Thoracic aorta (tissue), 2 donors: ENCODE data around the gene UBE2L3. TPM values are rescaled to one million over a fixed set of nuclear protein-coding genes. Genes with fewer than 3 reads are reported as not detected.
"Not testable (repeated sequence)": the region's sequence is repeated elsewhere in the genome, so short reads cannot be mapped to it uniquely, and the experiment has no call there.

Experiments used
- ATAC-seq: fragments of 150-250 bp; one replicate; pipeline ENCODE4 v1.8.0; 2017; ENCODE audit warnings: low read depth; ENCODE audit not compliant: insufficient number of reproducible peaks, low FRiP score
- DNase-seq: peaks from one replicate; pipeline ENCODE4 v3.0.0-alpha.2; 2020; ENCODE audit warnings: low spot score
- H3K27ac ChIP-seq, 2 donors: fragments of 200-600 bp; sonication (generic); 1 replicate in 1 of 2; 2 replicates in 1 of 2; pipeline ENCODE4 v1.5.1; 2016; ENCODE audit warnings: mild to moderate bottlenecking in 2 of 2, moderate library complexity in 2 of 2
- H3K27me3 ChIP-seq: fragments of 200-600 bp; sonication (generic); replicated peaks from 2 replicates; pipeline ENCODE4 v1.6.0; 2016; ENCODE audit warnings: mild to moderate bottlenecking; ENCODE audit not compliant: insufficient read depth
- H3K36me3 ChIP-seq: fragments of 200-600 bp; sonication (generic); one replicate; pipeline ENCODE4 v1.5.1; 2016
- H3K4me1 ChIP-seq, 2 donors: fragments of 200-600 bp; sonication (generic); 1 replicate in 1 of 2; 2 replicates in 1 of 2; pipeline versions ENCODE4 v1.5.1 to v1.6.0; 2016; ENCODE audit warnings: low read depth in 2 of 2, mild to moderate bottlenecking in 1 of 2; ENCODE audit not compliant: control insufficient read depth in 1 of 2
- H3K4me3 ChIP-seq: fragments of 200-600 bp; sonication (generic); 2 replicates; pipeline ENCODE4 v1.5.1; 2016; ENCODE audit warnings: mild to moderate bottlenecking
- H3K9me3 ChIP-seq: fragments of 200-600 bp; sonication (generic); 2 replicates; pipeline ENCODE4 v1.5.1; 2016
- CTCF ChIP-seq: fragments of 200-600 bp; sonication (generic); IDR thresholded peaks from one replicate; pipeline ENCODE4 v1.5.1; 2019; ENCODE audit warnings: antibody characterized with exemption
- total RNA-seq, 2 donors: library from RNA; depleted of rRNA; stranded (reverse); fragments of >200 nt; gene quantifications; one replicate each; pipeline versions ENCODE4 v1.1.0 to v1.2.3, GENCODE V29; 2016

Gene UBE2L3
- total RNA-seq, 2 donors from 2014 or later: 33.8 to 38.3 TPM

GRCh38 chr22:21593406-21594232 is 26.1 kb downstream of the UBE2L3 start:
- Histone ChIP-seq H3K4me3 (no peak overlapping the region), H3K9me3 (no peaks in the 10 kb centered on the region), H3K36me3 (peaks cover 15% of the 10 kb centered on the region), H3K27me3 (no peaks in the 10 kb centered on the region), H3K27ac (no peak overlapping the region), H3K4me1 (peaks cover 21 to 51% of the 10 kb centered on the region in 2 donors)
- no peak for TF ChIP-seq CTCF
- ATAC-seq (no peak), DNase-seq (no peak)

- no peak overlapping the region for H3K27ac ChIP-seq
- no peak for ATAC-seq
Observed at GRCh38 chr22:21594865-21595452, 27.4 kb downstream of the UBE2L3 start.

GRCh38 chr22:21596356-21597135 is 29.0 kb downstream of the UBE2L3 start:
- not testable (repeated sequence) for H3K9me3 ChIP-seq, H3K27me3 ChIP-seq, H3K27ac ChIP-seq, H3K4me3 ChIP-seq, ATAC-seq, DNase-seq
- H3K36me3 ChIP-seq: peaks cover 15% of the 10 kb centered on the region
- peaks cover 1 to 39% of the 10 kb centered on the region in 2 donors for H3K4me1 ChIP-seq

More at GRCh38 chr22:21594865-21595452, 27.4 kb downstream of the UBE2L3 start:
- Histone ChIP-seq H3K4me1 (peaks cover 16 to 51% of the 10 kb centered on the region in 2 donors), H3K27me3 (no peaks in the 10 kb centered on the region), H3K9me3 (no peaks in the 10 kb centered on the region), H3K4me3 (no peak overlapping the region), H3K36me3 (peaks cover 15% of the 10 kb centered on the region)
- no peak for DNase-seq
- no peak for TF ChIP-seq CTCF

GRCh38 chr22:21598302-21598701 is 30.8 kb downstream of the UBE2L3 start:
- no peaks in the 10 kb centered on the region for H3K27me3 ChIP-seq
- H3K36me3 ChIP-seq: peaks cover 10% of the 10 kb centered on the region
- H3K9me3 ChIP-seq: no peaks in the 10 kb centered on the region
- ATAC-seq (no peak), DNase-seq (no peak)
- TF ChIP-seq CTCF: no peak
- peaks cover 0 to 21% of the 10 kb centered on the region in 2 donors for H3K4me1 ChIP-seq
- H3K27ac ChIP-seq: no peak overlapping the region
- no peak overlapping the region for H3K4me3 ChIP-seq

GRCh38 chr22:21599053-21599893 is 31.8 kb downstream of the UBE2L3 start:
- peaks cover 0 to 15% of the 10 kb centered on the region in 2 donors for H3K4me1 ChIP-seq
- no peaks in the 10 kb centered on the region for H3K27me3 ChIP-seq
- TF ChIP-seq CTCF: no peak
- no peak for DNase-seq
- no peak for ATAC-seq
- no peaks in the 10 kb centered on the region for H3K9me3 ChIP-seq
- H3K27ac ChIP-seq: no peak overlapping the region
- peaks cover under 1% of the 10 kb centered on the region for H3K36me3 ChIP-seq
- no peak overlapping the region for H3K4me3 ChIP-seq
